Lower lobe of right lung (tissue), 2 donors: ENCODE results near the gene ADH7. TPM values are rescaled to one million over a fixed set of nuclear protein-coding genes. Genes with fewer than 3 reads are reported as not detected.

Experiments
- ATAC-seq, 2 donors: fragments of 200-7000 bp; cut with Tn5 transposase; one replicate each; pipeline ENCODE4 v1.9.1; 2020 to 2022; ENCODE audit warnings: mild to moderate bottlenecking in 2 of 2, moderate library complexity in 2 of 2
- DNase-seq: peaks from one replicate; pipeline ENCODE4 v3.0.0-alpha.2; 2020
- H3K27ac ChIP-seq: fragments of 200-600 bp; one replicate; pipeline ENCODE4 v1.8.0; 2022
- H3K27me3 ChIP-seq: fragments of 200-600 bp; one replicate; pipeline ENCODE4 v1.8.0; 2022; ENCODE audit warnings: low read depth
- H3K36me3 ChIP-seq: fragments of 200-600 bp; one replicate; pipeline ENCODE4 v1.8.0; 2022; ENCODE audit warnings: mild to moderate bottlenecking
- H3K4me1 ChIP-seq: fragments of 200-600 bp; one replicate; pipeline ENCODE4 v1.8.0; 2022
- H3K4me3 ChIP-seq: fragments of 200-600 bp; one replicate; pipeline ENCODE4 v1.8.0; 2022; ENCODE audit warnings: mild to moderate bottlenecking
- H3K9me3 ChIP-seq: fragments of 200-600 bp; one replicate; pipeline ENCODE4 v1.8.0; 2022
- CTCF ChIP-seq: fragments of 200-600 bp; IDR thresholded peaks from one replicate; pipeline ENCODE4 v1.8.0; 2022; ENCODE audit warnings: antibody characterized with exemption, mild to moderate bottlenecking
- intact Hi-C: fragments of 100-400 bp; cut with DNase I; formaldehyde crosslinking; loops from one replicate; pipeline ENCODE4 v1.11.0; 2022
- total RNA-seq: library from RNA; stranded (reverse); fragmentation: NEBNext Ultra II Directional; extraction: Animal tissue kit (Norgen Biotek cat#: 25700); gene quantifications from one replicate; pipeline ENCODE4 v1.2.1, GENCODE V29; 2021
- donor health status: DM: no; HTN: yes; CAD: no; lungs with severe emphysema.

ADH7 gene
- total RNA-seq, 1 donor from 2014 or later = 0.47 TPM

GRCh38 chr4:99467887-99468286, 32.7 kb upstream of the ADH7 start:
- ATAC-seq (no peak), DNase-seq (no peak)
- H3K4me3 ChIP-seq = no peak overlapping the region
- no peaks in the 10 kb centered on the region for H3K9me3 ChIP-seq
- no peaks in the 10 kb centered on the region for H3K4me1 ChIP-seq
- intact Hi-C loops = loop anchor here (10.0 kb wide), 1 partner anchor 353 kb away; no protein-coding TSS in a partner anchor
- TF ChIP-seq CTCF = no peak
- no peak overlapping the region for H3K27ac ChIP-seq
- no peaks in the 10 kb centered on the region for H3K36me3 ChIP-seq
- no peaks in the 10 kb centered on the region for H3K27me3 ChIP-seq

- ATAC-seq = no peak
- Histone ChIP-seq H3K36me3 (no peaks in the 10 kb centered on the region), H3K4me3 (no peak overlapping the region), H3K27ac (no peak overlapping the region), H3K4me1 (no peaks in the 10 kb centered on the region), H3K9me3 (no peaks in the 10 kb centered on the region), H3K27me3 (no peaks in the 10 kb centered on the region)
- intact Hi-C loops = loop anchor here (10.0 kb wide), 1 partner anchor 349 kb away; no protein-coding TSS in a partner anchor
- TF ChIP-seq CTCF = no peak
- no peak for DNase-seq
Observed at GRCh38 chr4:99463566-99463965, 28.4 kb upstream of the ADH7 start.

- Histone ChIP-seq H3K4me3 (no peak overlapping the region), H3K36me3 (no peaks in the 10 kb centered on the region), H3K4me1 (no peaks in the 10 kb centered on the region), H3K27ac (no peak overlapping the region), H3K9me3 (no peaks in the 10 kb centered on the region), H3K27me3 (no peaks in the 10 kb centered on the region)
- ATAC-seq (peak; percentile 89 to 94), DNase-seq (no peak)
- intact Hi-C loops = loop anchor here (10.0 kb wide), 1 partner anchor 348 kb away; no protein-coding TSS in a partner anchor
- peak; percentile 75 for TF ChIP-seq CTCF
Observed at GRCh38 chr4:99462875-99463464, 27.8 kb upstream of the ADH7 start.

- intact Hi-C loops = loop anchor here (10.0 kb wide), 1 partner anchor 347 kb away; no protein-coding TSS in a partner anchor
- no peak for DNase-seq
- Histone ChIP-seq H3K4me3 (no peak overlapping the region), H3K9me3 (no peaks in the 10 kb centered on the region), H3K36me3 (no peaks in the 10 kb centered on the region), H3K4me1 (no peaks in the 10 kb centered on the region), H3K27me3 (no peaks in the 10 kb centered on the region), H3K27ac (no peak overlapping the region)
- ATAC-seq = no peak
- TF ChIP-seq CTCF = no peak
Observed at GRCh38 chr4:99461623-99462401, 26.7 kb upstream of the ADH7 start.

- H3K9me3 ChIP-seq = no peaks in the 10 kb centered on the region
- no peaks in the 10 kb centered on the region for H3K36me3 ChIP-seq
- no peaks in the 10 kb centered on the region for H3K4me1 ChIP-seq
- DNase-seq = no peak
- intact Hi-C loops = loop anchor here (10.0 kb wide), 1 partner anchor 345 kb away; no protein-coding TSS in a partner anchor
- H3K27ac ChIP-seq = no peak overlapping the region
- H3K4me3 ChIP-seq = no peak overlapping the region
- no peaks in the 10 kb centered on the region for H3K27me3 ChIP-seq
- no peak for TF ChIP-seq CTCF
- no peak for ATAC-seq
Observed at GRCh38 chr4:99459546-99460042, 24.5 kb upstream of the ADH7 start.
